CD4-positive, alpha-beta T cell treated with Interferon alpha-2 for 1 hour (primary cell): ENCODE measurements around the gene ZFAND2B.
A peak's percentile ranks its signal among the peaks of the same experiment; 100 is the strongest.

ENCODE experiments used
- DNase-seq, 2 donors: peaks; one replicate each; pipeline ENCODE4 v3.0.0-alpha.2; 2020 to 2022

Gene ZFAND2B

GRCh38 chr2:219225350-219225749 lies 18.8 kb downstream of the ZFAND2B start:
- DNase-seq, result no peak

GRCh38 chr2:219228041-219228910 lies 21.7 kb downstream of the ZFAND2B start:
- no peak for DNase-seq

DNA sequence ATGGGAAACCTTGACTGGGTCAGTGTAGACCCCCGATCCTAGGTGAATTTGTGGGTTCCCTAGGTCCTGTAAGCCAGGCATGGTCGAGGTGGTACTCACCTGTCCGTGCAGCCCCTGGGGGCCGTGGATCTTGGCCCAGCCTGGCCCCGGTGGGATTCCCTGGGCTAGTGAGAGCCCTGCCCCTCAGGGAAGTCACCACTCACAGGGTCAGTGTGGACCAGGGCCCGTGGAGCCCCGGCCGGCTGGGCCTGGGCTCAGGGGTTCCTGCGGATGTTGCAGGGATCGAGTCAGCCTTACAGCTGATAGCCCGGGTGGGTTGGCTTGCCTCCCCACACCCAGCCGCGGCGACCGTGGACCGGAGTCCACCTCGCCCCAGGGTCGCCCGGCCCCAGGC lies 22.3 kb downstream of the ZFAND2B start:
- DNase-seq, result no peak

DNA sequence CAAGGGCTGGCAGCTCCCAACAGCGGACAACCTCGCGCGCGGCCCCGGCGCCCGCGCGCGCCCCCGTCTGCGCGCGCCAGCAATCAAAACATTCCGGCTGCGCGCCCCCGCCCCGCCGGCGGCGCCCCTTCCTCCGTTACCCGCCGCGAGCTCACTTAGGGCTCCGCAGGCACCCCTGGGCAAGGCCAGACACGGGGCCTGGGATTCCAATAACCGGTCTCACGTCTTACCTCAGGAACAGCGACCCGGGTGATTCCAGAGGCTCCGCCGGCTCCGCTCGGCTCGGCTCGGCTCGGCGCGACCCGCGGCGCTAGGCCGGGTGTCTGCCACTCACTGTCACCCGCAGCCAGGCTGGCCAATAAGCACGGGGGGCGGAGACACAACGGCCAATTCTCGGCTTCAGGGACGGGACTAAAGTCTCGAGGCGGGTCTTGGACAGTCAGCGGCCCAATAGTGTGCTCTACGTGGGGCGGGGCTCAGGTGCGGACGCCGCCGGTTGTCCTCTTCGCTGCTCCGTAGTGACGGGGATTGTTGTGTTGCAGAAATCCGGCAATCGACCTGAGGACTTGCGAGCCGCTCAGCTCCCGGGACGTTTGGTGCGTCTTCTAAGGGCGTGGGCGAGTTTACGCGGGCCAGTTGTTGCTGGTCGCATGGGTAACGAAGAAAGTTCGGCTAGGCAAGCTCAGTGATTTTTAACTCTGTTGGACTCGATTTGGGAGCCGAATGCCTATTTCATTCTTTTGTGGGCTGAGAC lies 22.9 kb downstream of the ZFAND2B start, which contains the start of the genes ANKZF1 and ATG9A:
Gene ANKZF1 (plus strand): TSS at position 502 of the 754 bp plus-strand sequence. CDS start 452 bp downstream, outside the sequence.
Gene ATG9A (minus strand): TSS at position 332 of the 754 bp plus-strand sequence. CDS start 1,612 bp downstream, outside the sequence.
- DNase-seq, result peak; percentile 98 to 99

GRCh38 chr2:219230059-219230540 lies 23.5 kb downstream of the ZFAND2B start:
- DNase-seq, result peak in 1 of 2 donors; percentile 40

DNA sequence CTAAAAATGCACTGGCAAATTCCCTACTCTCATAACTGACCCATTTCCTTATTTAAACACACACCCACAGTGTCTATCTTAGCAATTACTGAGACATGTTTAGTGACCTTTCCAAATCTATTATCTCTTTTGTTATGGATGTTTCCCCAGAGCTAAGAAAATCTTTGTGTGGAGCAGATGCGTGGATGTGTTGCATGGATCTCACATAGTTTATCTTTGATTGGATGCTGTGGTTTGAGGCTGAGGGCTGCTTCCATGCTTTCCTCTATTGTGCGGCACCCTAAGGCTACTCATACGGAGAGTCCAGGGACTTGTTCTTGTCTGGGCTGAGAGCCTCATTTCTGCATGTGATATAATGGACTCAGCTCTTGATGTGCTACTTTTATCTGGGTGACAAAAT lies 27.7 kb downstream of the ZFAND2B start:
- DNase-seq, result no peak

DNA sequence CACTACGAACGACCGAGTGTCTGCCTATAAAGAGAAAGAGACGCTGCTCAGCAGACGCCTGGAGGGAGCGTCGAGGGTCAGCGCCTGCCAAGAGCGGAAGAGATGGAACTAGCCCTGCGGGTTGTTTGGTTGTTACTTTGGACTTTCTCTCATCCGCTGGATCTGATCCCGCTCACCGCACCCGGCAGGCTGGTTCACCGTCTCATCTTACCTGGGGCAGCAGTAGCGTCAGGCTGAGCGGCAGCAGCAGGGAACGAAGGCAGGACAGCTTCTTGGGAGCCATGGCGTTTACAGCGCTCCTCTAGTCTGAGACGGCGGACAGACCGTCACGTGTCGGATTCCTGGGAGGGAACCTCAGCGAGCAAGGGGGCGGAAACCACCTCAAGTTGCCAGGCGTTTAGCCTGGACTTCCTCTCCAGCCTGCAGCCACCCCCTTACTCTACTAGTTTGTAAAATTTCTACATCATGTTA lies 36.7 kb downstream of the ZFAND2B start:
- no peak for DNase-seq

- DNase-seq, result no peak
Measured at GRCh38 chr2:219244789-219245147, 38.2 kb downstream of the ZFAND2B start.

GRCh38 chr2:219245148-219245898 lies 38.7 kb downstream of the ZFAND2B start, which contains the start of the genes GLB1L and STK16:
GLB1L (minus strand) TSS chr2:219245444; CDS start chr2:219243573, 1,871 bp downstream.
STK16 (plus strand) TSS chr2:219245479; CDS start chr2:219246000, 521 bp downstream.
- DNase-seq, result peak; percentile 86 to 88

- no peak for DNase-seq
Measured at GRCh38 chr2:219245899-219246230, 39.3 kb downstream of the ZFAND2B start.

DNA sequence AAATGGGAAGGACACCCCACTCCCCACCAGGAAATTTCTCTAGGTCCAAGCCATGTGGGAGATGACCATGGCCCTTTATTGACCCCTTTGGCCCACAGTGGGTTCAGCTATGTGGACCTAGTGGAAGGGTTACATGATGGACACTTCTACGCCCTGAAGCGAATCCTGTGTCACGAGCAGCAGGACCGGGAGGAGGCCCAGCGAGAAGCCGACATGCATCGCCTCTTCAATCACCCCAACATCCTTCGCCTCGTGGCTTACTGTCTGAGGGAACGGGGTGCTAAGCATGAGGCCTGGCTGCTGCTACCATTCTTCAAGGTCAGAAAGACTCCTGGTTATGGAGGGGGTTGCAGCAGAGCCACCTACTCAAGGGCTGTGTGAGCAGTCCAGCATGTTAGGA lies 40.0 kb downstream of the ZFAND2B start:
- no peak for DNase-seq

DNA sequence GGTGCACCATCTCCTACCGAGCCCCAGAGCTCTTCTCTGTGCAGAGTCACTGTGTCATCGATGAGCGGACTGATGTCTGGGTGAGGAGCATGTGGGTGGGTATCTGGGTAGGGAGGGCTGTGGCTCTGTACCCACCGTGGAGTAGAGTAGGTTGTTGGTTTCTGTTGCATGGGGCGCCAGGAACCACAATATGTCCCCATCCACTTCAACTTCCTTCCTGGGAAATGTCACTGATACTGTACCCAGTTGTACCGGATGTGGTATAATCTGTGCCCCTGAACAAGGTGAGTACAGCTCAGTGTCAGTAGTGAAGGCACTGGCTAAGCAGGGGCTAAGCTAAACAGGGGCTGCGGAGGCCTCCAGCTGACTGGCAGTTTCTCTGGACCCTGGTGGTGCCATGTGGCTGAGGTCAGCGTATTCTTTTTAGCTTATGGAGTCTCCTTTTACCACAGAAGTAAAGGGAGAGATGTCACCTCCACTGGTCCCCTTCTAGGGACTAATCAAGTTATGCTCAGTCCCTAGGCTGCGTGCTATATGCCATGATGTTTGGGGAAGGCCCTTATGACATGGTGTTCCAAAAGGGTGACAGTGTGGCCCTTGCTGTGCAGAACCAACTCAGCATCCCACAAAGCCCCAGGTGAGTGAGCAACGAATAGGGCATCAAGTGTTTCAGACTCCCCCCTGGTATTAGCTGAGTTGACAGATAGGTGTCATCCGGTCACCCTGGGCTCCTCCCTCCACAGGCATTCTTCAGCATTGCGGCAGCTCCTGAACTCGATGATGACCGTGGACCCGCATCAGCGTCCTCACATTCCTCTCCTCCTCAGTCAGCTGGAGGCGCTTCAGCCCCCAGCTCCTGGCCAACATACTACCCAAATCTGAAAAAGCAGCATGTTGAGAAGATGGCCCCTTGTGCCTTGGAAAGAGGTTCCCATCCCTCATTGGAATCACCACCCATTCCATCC lies 41.4 kb downstream of the ZFAND2B start:
- DNase-seq, result peak; percentile 49 to 80

- DNase-seq, result no peak
Measured at GRCh38 chr2:219248845-219249202, 42.2 kb downstream of the ZFAND2B start.

GRCh38 chr2:219249203-219249980 lies 42.8 kb downstream of the ZFAND2B start:
- DNase-seq, result peak; percentile 49 to 65

DNA sequence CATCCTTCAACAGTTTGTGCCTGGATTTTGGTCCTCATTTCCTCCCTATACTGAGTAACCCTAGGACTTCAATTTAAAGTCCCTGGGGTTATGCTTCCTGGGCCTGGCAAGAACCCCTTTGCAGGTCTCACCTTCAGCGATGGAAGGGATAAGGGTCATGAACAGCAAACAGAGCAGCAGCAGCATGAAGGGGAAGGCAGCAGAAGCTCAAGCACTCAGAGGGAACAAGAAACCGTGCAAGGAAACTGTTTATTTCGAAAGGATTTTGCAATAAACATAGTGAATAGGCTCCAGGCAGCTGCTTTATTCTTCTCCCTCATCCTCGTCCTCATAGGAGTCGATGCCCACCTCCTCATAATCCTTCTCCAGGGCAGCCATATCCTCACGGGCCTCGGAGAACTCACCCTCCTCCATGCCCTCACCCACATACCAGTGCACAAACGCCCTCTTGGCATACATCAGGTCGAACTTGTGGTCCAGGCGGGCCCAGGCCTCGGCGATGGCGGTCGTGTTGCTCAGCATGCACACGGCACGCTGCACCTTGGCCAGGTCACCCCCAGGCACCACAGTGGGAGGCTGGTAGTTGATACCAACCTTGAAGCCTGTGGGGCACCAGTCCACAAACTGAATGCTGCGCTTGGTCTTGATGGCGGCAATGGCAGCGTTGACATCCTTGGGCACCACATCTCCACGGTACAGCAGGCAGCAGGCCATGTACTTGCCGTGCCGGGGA lies 43.6 kb downstream of the ZFAND2B start:
- no peak for DNase-seq

GRCh38 chr2:219251656-219252055 lies 45.1 kb downstream of the ZFAND2B start:
- no peak for DNase-seq

DNA sequence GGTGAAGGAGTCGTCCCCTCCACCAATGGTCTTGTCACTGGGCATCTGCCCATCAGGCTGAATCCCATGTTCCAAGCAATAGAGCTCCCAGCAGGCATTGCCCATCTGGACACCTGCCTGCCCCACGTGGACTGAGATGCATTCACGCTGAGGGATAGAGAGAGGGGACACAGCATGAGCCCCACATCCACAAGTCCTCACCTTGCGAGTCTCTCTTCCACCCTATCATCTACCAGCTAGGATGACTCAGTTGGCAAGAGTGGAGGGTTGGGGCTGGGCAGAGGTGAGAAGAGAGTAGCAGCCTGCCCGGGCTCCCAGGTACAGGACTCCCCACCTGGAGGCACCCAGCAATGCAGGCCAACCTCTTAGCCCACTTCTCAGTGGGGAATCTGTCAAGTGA lies 45.5 kb downstream of the ZFAND2B start:
- DNase-seq, result peak in 1 of 2 donors; percentile 24

DNA sequence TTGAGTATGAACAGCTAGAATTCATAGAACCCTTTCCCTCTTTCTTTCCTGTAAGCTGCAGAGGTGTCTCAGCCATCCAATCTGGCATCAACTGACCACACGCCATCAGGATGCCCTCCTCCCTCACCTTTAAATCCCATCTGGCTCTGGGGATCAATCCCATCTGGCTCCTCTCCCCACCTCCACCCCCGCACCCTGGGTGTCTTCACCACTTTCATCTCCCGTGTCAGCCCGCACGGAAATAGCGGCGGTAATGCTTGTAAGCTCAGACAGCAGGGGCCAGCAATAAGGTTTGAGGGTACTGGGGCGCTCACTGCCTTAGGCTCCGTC lies 46.0 kb downstream of the ZFAND2B start:
- no peak for DNase-seq

GRCh38 chr2:219252900-219253752 lies 46.5 kb downstream of the ZFAND2B start, which contains the start of gene TUBA4B:
TUBA4B (plus strand) TSS chr2:219253243; CDS start chr2:219253408, 165 bp downstream.
- peak; percentile 36 to 57 for DNase-seq
